GM21717 (cell line): Measurements from ENCODE around the gene TPO.
"Not testable (repeated sequence)": the region's sequence is repeated elsewhere in the genome, so short reads cannot be mapped to it uniquely, and the experiment has no call there.

Experiments used
- ATAC-seq: cut with Tn5 transposase; IDR thresholded peaks from one replicate; pipeline ENCODE4 v1.9.1; 2021; ENCODE audit warnings: mild to moderate bottlenecking, moderate library complexity; ENCODE audit not compliant: unreplicated experiment

The TPO gene

DNA sequence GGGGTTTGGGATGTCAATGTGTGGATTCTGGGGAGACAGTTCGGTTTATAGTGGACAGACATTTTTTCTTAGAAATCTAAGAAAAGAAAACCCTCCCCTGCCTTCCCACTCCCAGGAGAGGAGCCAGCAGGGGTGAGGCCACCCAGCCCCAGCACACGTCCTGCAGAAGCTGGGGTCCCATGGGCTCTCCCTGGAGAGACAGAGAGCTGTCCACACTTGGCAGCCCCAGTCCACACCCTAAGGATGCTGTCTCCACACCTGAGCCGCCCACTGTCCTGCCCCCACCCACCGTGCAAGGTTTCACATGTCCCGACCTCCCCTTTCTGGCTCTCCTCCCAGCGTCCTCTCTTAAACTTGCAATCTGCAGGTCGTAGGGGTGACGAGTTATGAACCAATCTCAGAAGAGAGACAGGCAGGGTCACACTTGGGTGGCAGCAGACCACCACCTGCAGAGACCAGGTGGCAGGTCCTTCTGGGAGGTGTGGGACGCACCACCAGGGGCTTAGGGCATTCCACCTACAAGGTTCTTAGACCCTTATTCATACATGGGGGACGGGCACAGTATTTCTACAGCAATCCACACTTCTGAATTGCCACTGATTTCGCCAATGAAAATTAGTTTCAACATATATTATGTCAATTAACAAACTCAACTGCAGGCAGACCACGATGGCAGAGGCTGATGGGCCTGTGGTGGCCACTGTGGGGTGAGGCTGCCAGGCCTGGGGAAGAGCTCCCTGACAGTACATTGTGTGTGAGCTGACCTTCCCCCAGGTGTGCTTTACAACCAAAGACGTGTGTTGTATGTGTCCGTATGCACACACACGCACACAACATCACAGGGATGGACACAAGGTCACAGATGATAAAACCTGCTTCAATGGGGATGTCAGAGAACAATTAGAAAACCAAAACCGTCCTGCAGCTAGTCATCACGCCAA, 158.5 kb downstream of the TPO start:
- no peak for ATAC-seq

GRCh38 chr2:1572638-1573037, 159.4 kb downstream of the TPO start:
- no peak for ATAC-seq

GRCh38 chr2:1577846-1578245, 164.6 kb downstream of the TPO start:
- ATAC-seq: no peak

- ATAC-seq: not testable (repeated sequence)
Measured at GRCh38 chr2:1581257-1581964, 168.1 kb downstream of the TPO start.

DNA sequence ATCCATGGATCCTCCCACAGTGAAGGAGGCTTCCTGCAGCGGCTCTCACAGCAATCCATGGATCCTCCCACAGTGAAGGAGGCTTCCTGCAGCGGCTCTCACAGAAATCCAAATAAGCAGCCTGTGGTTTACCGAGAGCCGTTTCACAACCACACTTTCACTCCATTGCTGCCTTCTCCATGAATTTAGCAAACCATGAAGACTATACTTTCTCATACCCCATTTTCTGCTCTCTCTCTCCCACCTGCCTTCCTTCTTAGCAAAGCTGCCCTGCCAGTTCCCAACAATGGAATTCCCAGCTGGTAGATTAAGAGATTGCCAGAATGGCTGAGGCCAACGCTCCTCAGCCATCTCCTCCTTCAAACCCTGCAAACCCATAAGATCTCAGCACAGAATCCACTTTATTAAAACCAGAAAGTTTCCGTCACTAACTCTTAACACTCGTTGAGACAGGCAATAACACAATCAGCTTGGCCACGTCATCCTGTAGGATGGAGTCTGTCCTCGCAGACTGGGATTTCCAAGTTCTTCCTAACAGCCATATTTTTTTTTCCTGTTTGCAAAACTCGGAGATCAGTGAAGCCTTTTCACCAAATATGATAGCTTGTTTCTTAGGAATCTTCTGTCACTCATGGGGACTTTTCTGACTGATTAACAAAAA, 168.8 kb downstream of the TPO start:
- ATAC-seq: no peak

GRCh38 chr2:1582891-1583341, 169.7 kb downstream of the TPO start:
- no peak for ATAC-seq

- ATAC-seq: no peak
Measured at GRCh38 chr2:1584051-1584531, 170.8 kb downstream of the TPO start.

GRCh38 chr2:1584691-1585485, 171.6 kb downstream of the TPO start:
- ATAC-seq: no peak

GRCh38 chr2:1585635-1586034, 172.4 kb downstream of the TPO start:
- no peak for ATAC-seq

- no peak for ATAC-seq
Measured at GRCh38 chr2:1586251-1586922, 173.1 kb downstream of the TPO start.

- no peak for ATAC-seq
Measured at GRCh38 chr2:1586923-1587840, 173.9 kb downstream of the TPO start.

- ATAC-seq: no peak
Measured at GRCh38 chr2:1588051-1588977, 175.1 kb downstream of the TPO start.

GRCh38 chr2:1588978-1589621, 175.8 kb downstream of the TPO start:
- ATAC-seq: no peak

DNA sequence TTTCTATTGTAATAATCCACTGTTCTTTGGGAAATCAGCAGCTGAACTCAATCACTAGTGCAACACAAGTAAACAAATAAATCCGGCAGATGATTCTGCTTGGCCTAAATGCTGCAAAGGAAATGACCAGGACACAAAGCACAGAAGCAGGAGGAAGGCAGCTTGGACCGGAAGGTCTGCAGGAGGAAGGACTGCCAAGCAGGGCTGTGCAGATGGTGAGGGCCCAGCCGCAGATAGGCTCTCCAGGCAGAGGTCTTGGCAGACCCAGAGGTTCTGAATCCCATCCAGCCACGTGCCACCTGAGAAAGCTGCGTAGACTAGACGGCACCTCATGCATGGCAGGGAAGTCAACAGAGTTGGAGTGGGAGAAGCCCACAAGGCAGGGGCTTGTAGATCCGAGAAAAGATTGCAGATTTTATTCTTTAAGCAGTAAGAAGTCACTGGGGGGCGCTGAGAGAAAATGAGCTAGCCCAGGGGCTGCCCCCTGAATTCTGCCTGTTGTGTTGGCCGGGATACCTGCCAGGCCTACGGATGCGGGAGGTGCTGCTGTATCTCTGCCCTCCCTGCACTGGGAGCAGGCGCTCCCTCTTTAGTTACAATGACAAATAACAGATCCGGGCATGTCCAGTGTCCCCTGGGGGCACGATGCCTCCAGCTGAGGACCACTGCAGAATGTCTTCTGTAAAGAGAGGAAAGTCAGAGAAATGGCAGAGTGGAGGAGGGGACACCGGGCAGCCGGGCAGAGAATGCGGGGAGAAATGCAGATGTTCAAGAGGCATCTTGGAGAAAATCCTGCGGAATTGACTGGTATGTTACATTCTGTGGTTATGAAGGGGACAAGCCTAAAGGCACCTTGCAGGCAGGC, 177.6 kb downstream of the TPO start:
- ATAC-seq: no peak

GRCh38 chr2:1591461-1591770, 178.2 kb downstream of the TPO start:
- ATAC-seq: no peak
